Right renal pelvis (tissue), 4 donors: ENCODE data around the gene ODAPH. TPM values are rescaled to one million over a fixed set of nuclear protein-coding genes. Genes with fewer than 3 reads are reported as not detected.
"Not testable (repeated sequence)": the region's sequence is repeated elsewhere in the genome, so short reads cannot be mapped to it uniquely, and the experiment has no call there.

Source experiments
- DNase-seq, 4 donors: peaks; one replicate each; pipeline ENCODE4 v3.0.0-alpha.2; 2013; ENCODE audit warnings: low read depth in 4 of 4, low spot score in 3 of 4, missing footprints in 1 of 4
- polyA plus RNA-seq, 4 donors: library from polyadenylated mRNA; unstranded; fragments of 120-200 nt; gene quantifications; one replicate each; pipeline ENCODE4 v1.2.1, GENCODE V29; 2013; ENCODE audit not compliant: insufficient read length in 4 of 4

The ODAPH gene
- polyA plus RNA-seq, 4 donors = 0.10 to 0.21 (median 0.15) TPM

- DNase-seq = not testable (repeated sequence)
These were observed 11.6 kb upstream of the ODAPH start for GRCh38 chr4:75544220-75544619.

- DNase-seq = no peak
These were observed 11.0 kb upstream of the ODAPH start for GRCh38 chr4:75544870-75545269.

- DNase-seq = no peak
These were observed 10.3 kb upstream of the ODAPH start for GRCh38 chr4:75545526-75545925.

DNA sequence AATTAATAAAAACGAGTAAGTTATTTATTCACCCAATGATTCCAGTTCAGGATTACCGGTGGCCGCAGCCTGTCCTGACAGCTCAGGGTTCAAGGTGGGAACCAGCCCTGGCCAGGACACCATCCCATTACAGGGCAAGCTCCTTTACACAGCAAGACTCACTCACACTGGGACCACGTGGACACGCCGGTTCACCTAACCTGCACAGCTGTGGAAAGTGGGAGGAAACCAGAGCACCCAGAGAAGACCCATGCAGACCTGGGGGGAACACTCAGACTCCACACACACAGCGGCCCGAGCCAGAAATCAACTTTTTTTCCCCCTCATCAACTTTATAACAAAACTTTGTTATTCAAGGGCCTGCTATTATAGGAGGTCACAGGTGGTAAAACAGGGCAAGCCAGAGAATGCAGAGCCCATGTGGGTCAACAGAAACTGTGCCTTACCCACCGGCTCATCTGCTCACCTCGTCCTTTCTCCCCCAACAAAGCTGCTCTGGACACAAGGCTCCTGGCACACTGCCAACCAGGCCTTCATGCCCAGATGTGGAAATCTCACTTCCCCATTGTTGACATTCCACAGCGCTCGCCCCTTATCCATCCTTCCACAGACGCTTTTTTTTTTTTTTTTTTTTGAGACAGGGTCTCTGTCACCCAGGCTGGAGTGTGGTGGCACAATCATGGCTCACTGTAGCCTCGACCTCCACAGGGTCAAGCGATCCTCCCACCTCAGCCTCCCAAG is 8.0 kb upstream of the ODAPH start:
- no peak for DNase-seq

DNA sequence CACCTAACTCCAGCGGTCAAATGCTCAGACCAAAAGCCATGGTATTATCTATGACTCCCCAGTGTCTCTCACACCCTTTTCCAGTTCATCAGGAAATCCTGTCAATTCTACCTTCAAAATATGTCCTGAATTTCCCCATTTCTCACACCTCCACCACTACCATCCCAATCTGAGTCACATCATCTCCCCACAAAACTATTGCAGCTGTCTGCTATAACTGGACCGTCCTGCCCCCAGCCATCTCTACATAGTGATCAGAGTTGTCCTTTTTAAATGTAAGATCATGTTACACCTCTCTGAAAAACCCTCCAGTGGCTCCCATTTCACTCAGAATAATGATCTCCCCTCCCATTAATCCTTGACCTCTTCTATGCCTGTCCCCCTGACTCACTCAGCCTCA is 6.8 kb upstream of the ODAPH start:
- DNase-seq = no peak

DNA sequence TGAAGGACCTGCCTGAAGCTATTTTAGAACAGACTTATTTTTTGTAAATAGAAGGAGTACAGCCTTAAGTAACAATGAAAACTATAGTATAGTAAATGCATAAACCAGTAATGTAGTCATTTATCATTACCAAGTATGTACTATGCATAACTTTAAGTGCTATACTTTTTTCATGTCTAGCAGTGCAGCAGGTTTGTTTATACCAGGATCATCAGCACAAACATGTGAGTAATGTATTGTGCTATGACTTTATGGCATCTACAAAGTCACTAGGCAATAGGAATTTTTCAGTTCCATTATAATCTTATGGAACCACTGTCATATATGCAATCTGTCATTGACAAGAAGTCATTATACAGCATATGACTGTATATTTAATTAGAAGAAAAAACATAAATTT is 3.4 kb upstream of the ODAPH start:
- no peak for DNase-seq

DNA sequence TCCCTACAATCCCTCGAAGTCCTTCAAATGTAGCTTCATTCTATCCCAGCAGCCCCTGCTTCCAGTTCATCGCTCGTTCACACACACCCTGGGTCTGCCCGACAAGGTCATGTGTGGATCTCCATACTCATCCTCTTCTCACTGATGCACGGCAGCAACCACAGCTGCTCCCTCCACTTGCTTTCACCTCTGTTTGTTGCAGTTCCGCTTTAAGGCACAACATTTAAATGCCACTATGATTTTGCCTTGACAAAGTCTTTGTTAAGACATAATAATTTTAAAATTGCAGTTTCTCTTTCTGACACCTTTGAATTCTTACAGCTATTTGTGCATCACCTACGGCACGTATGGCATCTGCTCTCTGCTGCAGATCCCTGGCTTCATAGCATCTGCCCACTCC is 1.8 kb downstream of the ODAPH start:
- no peak for DNase-seq

DNA sequence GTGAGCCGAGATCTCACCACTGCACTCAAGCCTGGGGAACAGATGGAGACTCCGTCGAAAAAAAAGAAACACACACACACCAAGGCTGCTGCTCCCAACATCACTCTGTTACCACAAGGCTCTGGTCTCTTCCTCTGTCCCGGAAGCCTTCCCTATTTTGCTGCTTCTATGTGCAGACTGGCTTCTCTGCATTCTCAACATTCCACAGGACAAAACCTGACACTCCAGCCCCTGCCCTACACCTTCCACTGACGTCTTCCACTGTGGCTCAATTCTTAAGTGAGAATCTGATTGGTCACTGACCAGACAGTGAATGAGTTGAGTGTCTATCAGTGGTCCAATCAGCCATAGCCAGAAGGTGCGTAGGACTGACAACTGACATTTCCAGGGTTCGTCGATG is 5.9 kb downstream of the ODAPH start:
- DNase-seq = no peak

- DNase-seq = no peak
These were observed 8.2 kb downstream of the ODAPH start for GRCh38 chr4:75564023-75564422.

- no peak for DNase-seq
These were observed 9.6 kb downstream of the ODAPH start for GRCh38 chr4:75565481-75565880.

DNA sequence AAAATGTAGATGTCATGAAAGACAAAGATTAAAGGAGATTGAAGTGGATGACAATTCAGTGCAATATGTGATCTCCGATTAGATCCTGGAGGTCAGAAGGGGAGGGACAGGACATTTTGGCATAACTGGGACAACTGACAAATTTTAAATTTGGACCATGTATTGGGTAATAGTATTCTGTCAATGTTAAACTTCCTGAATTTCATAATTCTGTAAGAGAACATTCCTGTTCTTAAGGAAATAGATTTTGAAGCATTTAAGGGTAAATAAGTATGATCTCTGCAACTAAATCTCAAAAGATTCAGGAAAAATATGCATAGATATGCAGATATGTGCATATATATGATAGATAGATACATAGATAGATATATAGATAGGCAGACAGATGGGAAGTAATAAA is 11.0 kb downstream of the ODAPH start:
- no peak for DNase-seq

DNA sequence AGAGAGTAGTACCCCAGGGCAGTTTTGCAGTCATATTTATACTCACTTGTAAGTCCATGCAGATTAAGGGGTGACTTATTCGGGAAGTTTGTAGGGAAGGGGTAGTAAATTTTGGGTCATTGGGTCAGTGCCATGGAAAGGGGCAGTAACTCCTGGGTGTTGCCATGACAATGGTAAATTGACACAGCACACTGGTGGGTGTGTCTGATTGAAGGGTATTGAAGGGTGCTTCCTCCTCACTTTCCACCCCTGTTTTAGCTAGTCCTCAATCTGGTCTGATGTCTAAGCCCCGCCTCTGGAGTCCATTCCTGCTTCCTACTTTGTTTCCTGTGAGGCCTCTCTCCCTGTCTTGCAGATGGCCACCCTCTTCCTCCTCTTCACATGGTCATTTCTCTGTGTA is 11.9 kb downstream of the ODAPH start:
- DNase-seq = no peak

DNA sequence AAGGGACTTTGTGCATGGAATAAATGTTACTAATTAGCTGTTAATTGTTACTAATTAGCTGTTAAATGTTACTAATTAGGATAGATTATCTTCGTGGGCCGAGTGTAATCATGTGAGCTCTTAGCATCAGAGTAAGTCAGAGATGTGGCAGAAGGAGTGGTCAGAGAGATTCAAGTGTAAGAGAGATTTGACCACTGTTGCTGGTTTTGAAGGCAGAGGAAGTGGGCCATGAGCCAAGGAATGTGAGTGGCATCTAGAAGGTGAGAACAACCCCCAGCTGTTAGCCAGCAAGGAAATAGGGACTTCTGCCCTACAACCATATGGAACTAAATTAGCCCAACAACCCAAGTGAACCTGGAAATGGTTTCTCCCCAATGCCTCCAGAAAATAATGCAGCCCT is 28.2 kb downstream of the ODAPH start:
- DNase-seq = no peak

DNA sequence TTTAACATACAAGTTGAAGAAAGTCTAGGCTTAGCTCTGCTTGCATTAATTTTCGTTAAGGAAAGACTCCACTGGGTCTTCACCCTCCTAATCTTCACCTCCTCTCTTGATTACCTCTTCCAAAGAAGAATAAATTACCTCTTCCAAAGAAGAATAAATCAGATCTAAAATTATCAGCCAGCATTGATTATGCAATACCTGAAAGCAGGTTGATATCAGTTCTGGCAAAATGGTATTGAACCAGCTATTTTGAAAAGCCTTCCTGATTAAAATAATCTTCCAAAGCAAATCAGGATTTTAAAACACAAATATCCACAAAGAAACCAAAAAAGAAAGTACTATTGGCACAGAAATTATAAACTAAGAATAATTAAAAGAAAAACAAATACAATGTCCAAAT is 37.5 kb downstream of the ODAPH start:
- no peak for DNase-seq

DNA sequence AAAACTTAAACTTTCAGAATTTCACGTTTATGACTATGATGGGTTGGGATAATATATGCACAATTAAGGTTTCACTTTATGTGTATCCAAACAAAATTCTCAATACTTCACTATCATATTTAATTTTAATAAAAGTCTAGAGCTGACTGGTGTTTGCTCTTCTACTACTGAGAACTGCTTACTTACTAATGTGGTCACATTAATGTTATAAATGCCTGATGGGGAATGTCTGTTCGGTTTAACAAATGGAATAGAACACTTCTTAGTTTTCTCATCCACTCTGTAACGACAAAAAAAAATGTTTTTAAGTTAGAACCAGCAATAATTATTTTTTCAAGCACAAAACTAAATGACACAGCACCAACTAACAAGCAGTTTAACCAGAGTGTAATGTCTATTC is 40.2 kb downstream of the ODAPH start:
- DNase-seq = no peak

DNA sequence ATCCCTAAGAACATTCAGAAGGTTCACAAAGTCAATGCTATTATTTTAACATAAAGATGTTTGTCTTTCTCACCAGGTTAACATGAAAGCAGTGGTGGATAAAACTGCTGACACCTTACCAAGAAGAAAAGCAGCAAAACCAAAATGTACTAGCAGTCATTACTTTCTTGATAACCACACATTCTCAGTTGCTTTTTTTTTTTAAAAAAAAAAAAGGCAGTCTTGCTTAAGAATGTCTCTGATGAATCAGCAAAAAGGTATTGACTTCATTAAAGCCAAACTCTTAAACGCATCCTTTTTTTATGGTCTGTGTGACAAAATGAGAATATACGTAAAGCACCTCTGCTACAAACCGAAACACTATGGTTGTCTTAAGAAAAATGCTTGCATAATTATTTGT is 42.5 kb downstream of the ODAPH start:
- no peak for DNase-seq

DNA sequence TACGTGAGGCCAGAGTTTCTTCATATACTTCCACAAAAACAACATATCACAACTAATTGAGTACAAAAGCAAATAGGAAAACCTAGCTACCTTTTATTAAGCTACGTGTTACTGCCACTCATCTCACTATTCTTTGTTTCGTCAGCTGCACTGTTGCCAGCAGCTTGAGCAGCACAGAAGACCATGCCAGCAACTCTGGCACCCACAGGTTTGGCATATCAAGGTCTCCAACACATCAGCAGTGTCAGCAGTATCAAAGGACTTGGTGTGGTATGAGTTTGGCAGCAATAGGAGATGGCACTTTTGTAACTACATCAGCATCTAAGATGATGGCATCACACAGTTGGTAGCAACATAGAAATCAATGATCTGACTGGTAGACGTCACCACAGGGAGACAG is 43.8 kb downstream of the ODAPH start:
- no peak for DNase-seq

GRCh38 chr4:75605928-75606327 is 50.1 kb downstream of the ODAPH start:
- DNase-seq = no peak

GRCh38 chr4:75612306-75612705 is 56.4 kb downstream of the ODAPH start:
- no peak for DNase-seq
